Glomerular endothelial cell (primary cell): ENCODE data around the gene TH. TPM values are rescaled to one million over a fixed set of nuclear protein-coding genes. Genes with fewer than 3 reads are reported as not detected.

Experiments
- DNase-seq: peaks from one replicate; pipeline ENCODE4 v3.0.0-alpha.2; 2011; ENCODE audit warnings: low read depth, low spot score; ENCODE audit errors: extremely low read depth
- total RNA-seq: library from RNA; depleted of rRNA; stranded (reverse); fragments of >200 nt; gene quantifications from 2 replicates; pipeline ENCODE4 v1.2.3, GENCODE V29; 2015

Gene TH
- total RNA-seq, 1 donor from 2014 or later = 0.23 TPM

- no peak for DNase-seq
Measured at GRCh38 chr11:2120359-2121100, 51.1 kb downstream of the TH start.

GRCh38 chr11:2118677-2119076, 52.9 kb downstream of the TH start:
- DNase-seq = no peak

- DNase-seq = no peak
Measured at GRCh38 chr11:2116680-2117079, 54.9 kb downstream of the TH start.

GRCh38 chr11:2115308-2115707, 56.3 kb downstream of the TH start:
- DNase-seq = no peak

DNA sequence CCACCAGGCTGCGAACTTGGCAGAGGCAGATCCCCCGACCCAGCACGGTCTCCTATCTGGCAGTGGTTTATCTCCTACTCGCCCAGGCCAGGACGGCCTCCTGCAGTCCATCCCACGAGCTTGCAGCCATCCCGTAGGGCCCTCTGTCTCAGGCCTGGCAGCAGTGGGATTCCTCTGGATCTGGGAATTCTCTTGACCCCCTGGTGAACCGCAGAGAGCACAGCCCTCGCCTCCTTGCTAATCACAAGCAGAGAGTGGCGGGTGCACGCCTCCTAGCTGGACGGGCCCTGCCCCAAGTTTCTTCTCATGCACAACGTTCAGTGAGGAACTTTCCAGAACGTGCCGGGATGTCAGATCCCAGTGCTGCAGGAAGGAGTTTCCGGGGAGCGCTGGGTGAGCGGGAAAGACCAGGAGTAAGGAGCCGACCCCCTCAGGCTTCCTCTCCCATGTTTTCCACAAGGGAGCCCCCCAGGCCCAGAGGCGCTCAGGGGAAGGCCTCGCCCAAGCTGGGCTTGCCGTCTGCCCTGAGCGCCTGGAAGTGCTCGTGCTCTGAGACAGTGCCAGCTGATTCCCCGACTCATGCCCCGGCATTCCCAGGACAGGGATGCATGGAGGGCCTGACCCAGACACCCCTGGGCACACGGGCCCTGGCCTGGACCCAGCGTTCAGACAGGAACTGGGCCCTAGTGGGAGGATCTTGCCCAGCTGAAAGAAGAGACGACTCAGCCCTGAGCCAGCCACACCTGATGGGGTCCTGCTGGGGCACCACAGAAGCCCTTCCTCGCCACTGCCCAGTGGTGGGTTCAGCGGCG, 57.0 kb downstream of the TH start:
- DNase-seq = no peak

Other genes with a start within 250 kb of the TH start
- gene MRPL23, start 224.5 kb downstream of the TH start, total RNA-seq = 105 and 166 TPM in 2 replicates
- gene H19, start 174.0 kb downstream of the TH start, total RNA-seq = 91.3 and 154 TPM in 2 replicates
- gene IGF2, start 32.4 kb downstream of the TH start, total RNA-seq = 8.8 and 50.6 TPM in 2 replicates
- gene INS, start 10.6 kb downstream of the TH start, total RNA-seq = not detected in 2 replicates
- not detected in 2 replicates for gene ASCL2, start 98.8 kb upstream of the TH start, total RNA-seq
- not detected in 2 replicates for gene C11orf21, start 130.1 kb upstream of the TH start, total RNA-seq
- not detected in 2 replicates for gene TSPAN32, start 130.2 kb upstream of the TH start, total RNA-seq
- gene CD81, start 205.5 kb upstream of the TH start, total RNA-seq = 463 and 733 TPM in 2 replicates
- 38.9 and 51.0 TPM in 2 replicates for gene TSSC4, start 228.9 kb upstream of the TH start, total RNA-seq